Mesothelial cell of epicardium (in vitro differentiated cells): ENCODE data around the gene MESD. TPM values are rescaled to one million over a fixed set of nuclear protein-coding genes. Genes with fewer than 3 reads are reported as not detected.

Source experiments
- DNase-seq, 2 experiments: peaks; one replicate each; pipeline ENCODE4 v3.0.0; 2021; ENCODE audit warnings: low spot score in 2 of 2; ENCODE audit not compliant: unreplicated experiment in 2 of 2
- H3K27ac Mint-ChIP-seq: 2 replicates; pipeline ENCODE4 v1.8.0; 2021; ENCODE audit warnings: mixed read lengths
- H3K27me3 Mint-ChIP-seq: 2 replicates; pipeline ENCODE4 v1.8.0; 2021; ENCODE audit warnings: low read depth, mixed read lengths
- H3K36me3 Mint-ChIP-seq: 2 replicates; pipeline ENCODE4 v1.8.0; 2021; ENCODE audit warnings: mixed read lengths
- H3K4me1 Mint-ChIP-seq: 2 replicates; pipeline ENCODE4 v1.8.0; 2021; ENCODE audit warnings: mixed read lengths
- H3K4me3 Mint-ChIP-seq: 2 replicates; pipeline ENCODE4 v1.8.0; 2021; ENCODE audit warnings: mild to moderate bottlenecking, moderate library complexity, mixed read lengths
- H3K9me3 Mint-ChIP-seq: 2 replicates; pipeline ENCODE4 v1.8.0; 2021; ENCODE audit warnings: mixed read lengths
- total RNA-seq: library from RNA; stranded (reverse); gene quantifications from 3 replicates; pipeline ENCODE4 v1.2.1, GENCODE V29; 2021
- TF ChIP-seq, protein P1 (sequence below): fragments of 200-600 bp; sonication (generic); IDR thresholded peaks from one replicate; pipeline ENCODE4 v1.5.0; 2021; ENCODE audit warnings: antibody characterized with exemption; ENCODE audit not compliant: unreplicated experiment

The MESD gene
- total RNA-seq, 1 donor from 2014 or later = 34.9 TPM

DNA sequence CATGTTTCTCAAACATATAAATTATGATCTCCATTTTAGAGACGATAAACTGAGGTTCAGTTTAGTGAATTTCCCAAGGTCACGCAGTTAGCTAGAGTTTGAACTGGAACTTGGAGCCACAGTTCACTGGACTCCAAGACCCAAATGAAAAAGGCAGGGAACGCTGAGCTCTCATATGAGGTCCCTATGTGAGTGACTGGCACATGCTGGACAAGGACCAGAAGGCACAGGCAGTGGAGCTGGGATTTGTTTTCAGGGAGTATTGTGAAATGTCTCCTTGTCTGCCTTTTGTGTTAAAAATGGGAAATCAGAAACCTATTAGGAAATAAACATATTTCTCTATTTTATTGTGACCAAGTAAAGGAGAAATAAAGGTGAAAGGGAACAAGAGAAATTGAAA, 63.5 kb downstream of the MESD start:
- H3K4me3 Mint-ChIP-seq = no peak overlapping the region
- DNase-seq = no peak
- TF ChIP-seq, protein P1, sequence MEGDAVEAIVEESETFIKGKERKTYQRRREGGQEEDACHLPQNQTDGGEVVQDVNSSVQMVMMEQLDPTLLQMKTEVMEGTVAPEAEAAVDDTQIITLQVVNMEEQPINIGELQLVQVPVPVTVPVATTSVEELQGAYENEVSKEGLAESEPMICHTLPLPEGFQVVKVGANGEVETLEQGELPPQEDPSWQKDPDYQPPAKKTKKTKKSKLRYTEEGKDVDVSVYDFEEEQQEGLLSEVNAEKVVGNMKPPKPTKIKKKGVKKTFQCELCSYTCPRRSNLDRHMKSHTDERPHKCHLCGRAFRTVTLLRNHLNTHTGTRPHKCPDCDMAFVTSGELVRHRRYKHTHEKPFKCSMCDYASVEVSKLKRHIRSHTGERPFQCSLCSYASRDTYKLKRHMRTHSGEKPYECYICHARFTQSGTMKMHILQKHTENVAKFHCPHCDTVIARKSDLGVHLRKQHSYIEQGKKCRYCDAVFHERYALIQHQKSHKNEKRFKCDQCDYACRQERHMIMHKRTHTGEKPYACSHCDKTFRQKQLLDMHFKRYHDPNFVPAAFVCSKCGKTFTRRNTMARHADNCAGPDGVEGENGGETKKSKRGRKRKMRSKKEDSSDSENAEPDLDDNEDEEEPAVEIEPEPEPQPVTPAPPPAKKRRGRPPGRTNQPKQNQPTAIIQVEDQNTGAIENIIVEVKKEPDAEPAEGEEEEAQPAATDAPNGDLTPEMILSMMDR = no peak
- H3K9me3 Mint-ChIP-seq = peaks cover 4% of the 10 kb centered on the region
- H3K27ac Mint-ChIP-seq = no peak overlapping the region
- peaks cover 5% of the 10 kb centered on the region for H3K4me1 Mint-ChIP-seq
- no peaks in the 10 kb centered on the region for H3K36me3 Mint-ChIP-seq
- no peaks in the 10 kb centered on the region for H3K27me3 Mint-ChIP-seq

DNA sequence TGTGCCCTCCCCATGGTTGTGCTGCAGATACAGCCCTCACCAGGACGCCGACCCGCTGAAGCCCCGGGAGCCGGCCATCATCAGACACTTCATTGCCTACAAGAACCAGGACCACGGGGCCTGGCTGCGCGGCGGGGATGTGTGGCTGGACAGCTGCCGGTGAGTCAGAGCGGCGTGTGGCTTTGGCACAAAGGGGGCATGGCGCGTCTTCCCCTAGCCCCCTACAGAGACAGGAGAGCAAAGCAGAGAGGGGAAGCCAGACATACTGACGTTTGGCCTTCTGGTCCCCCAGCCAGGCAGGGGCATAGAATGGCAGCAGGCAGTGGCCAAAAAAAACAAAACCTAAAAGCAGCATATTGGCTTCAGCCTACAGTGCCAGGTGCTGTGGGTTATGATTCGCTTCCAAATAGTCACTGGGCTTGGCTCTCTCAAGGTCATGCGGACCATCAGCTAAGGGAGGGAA, 64.0 kb downstream of the MESD start:
- H3K27ac Mint-ChIP-seq = no peak overlapping the region
- no peaks in the 10 kb centered on the region for H3K36me3 Mint-ChIP-seq
- no peaks in the 10 kb centered on the region for H3K27me3 Mint-ChIP-seq
- H3K4me3 Mint-ChIP-seq = no peak overlapping the region
- H3K9me3 Mint-ChIP-seq = peaks cover 4% of the 10 kb centered on the region
- DNase-seq = no peak
- TF ChIP-seq, protein P1 = no peak
- H3K4me1 Mint-ChIP-seq = peaks cover 5% of the 10 kb centered on the region

DNA sequence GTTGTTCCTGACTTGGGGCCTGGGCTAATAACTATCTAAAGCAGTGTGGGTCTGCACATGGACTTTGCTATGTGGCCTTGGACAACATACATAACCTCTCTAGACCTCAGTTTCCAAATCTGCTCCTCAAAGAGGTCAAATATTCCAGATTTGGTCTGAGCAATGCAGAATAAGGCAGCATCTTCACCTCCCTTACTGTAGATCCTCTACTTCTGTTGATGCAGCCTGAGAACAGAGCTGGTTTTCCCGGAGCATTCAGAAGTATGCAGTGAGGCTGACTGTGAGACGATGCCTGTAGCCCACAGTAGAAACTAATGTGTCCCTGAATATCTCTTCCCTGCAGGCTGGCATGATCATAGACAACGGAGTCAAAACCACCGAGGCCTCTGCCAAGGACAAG, 65.3 kb downstream of the MESD start:
- Mint-ChIP-seq H3K27me3 (no peaks in the 10 kb centered on the region), H3K4me3 (no peak overlapping the region), H3K36me3 (no peaks in the 10 kb centered on the region), H3K27ac (no peak overlapping the region), H3K4me1 (peaks cover under 1% of the 10 kb centered on the region), H3K9me3 (peaks cover 4% of the 10 kb centered on the region)
- TF ChIP-seq, protein P1 = no peak
- no peak for DNase-seq

- Mint-ChIP-seq H3K4me1 (no peaks in the 10 kb centered on the region), H3K27ac (no peak overlapping the region), H3K27me3 (no peaks in the 10 kb centered on the region), H3K36me3 (no peaks in the 10 kb centered on the region), H3K9me3 (peaks cover 4% of the 10 kb centered on the region), H3K4me3 (no peak overlapping the region)
- DNase-seq = no peak
- TF ChIP-seq, protein P1 = no peak
Measured at GRCh38 chr15:80923668-80924067, 66.0 kb downstream of the MESD start.

DNA sequence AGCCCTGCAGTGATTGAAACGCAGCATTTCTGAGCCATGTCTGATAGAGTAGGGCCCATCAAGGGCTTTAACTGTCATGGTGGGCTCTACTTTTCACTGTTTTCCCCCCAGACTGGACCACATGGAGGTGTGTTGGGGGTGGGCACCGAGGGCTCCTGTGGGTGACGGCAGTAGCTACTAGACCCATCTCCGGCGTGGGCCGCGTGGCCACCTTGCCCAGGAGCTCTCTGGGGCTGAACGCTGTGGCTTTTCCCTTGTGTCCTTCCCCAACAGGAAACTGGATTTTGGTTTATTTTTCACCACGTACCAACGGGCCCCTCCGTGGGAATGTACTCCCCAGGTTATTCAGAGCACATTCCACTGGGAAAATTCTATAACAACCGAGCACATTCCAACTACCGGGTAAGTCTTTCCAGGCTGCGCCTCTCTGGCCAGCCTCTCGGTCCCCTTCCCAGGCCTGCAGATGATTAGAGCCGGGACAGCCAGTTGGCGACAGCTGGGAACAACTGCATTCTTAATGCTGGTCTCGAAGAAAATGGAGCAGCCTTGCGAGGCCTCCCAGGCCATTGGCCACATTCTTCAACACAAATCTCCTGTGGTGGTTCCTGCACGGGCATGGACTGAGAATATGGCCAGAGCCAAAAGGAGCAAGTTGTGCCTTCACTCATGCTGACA, 67.7 kb downstream of the MESD start:
- Mint-ChIP-seq H3K9me3 (no peaks in the 10 kb centered on the region), H3K27me3 (no peaks in the 10 kb centered on the region), H3K36me3 (no peaks in the 10 kb centered on the region), H3K4me1 (no peaks in the 10 kb centered on the region), H3K4me3 (no peak overlapping the region), H3K27ac (no peak overlapping the region)
- TF ChIP-seq, protein P1 = no peak
- no peak for DNase-seq

DNA sequence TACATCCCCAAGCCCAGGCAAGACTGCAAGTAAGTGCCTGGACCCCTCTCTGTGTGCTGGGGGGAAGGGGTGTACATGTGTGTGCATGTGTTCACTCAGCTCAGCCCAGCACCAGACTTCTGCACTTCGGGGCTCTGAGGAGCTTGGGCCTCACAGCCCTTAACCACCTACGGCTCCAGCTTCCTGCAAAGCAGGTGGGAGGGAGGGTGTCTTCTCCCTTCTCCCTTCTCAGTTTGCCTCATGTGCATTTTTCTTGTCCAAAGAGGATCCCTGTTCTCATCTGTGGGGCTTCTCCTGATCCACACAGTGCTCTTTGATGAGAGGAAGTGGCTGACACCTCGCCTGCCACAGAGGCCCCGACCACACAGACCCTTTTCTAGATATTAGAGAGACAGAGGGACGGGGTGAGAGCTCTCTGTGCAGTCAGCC, 69.3 kb downstream of the MESD start:
- Mint-ChIP-seq H3K27me3 (no peaks in the 10 kb centered on the region), H3K4me1 (peaks cover 8% of the 10 kb centered on the region), H3K36me3 (no peaks in the 10 kb centered on the region), H3K4me3 (no peak overlapping the region), H3K9me3 (no peaks in the 10 kb centered on the region), H3K27ac (no peak overlapping the region)
- TF ChIP-seq, protein P1 = no peak
- no peak for DNase-seq
